Heart left ventricle (tissue), 16 donors: Measurements from ENCODE around the gene CDK6. TPM values are rescaled to one million over a fixed set of nuclear protein-coding genes. Genes with fewer than 3 reads are reported as not detected.

Source experiments
- ATAC-seq, 4 donors: fragments of 200-7000 bp; cut with Tn5 transposase; one replicate each; pipeline ENCODE4 v1.9.1; 2020 to 2022; ENCODE audit warnings: moderate library complexity in 4 of 4, mild to moderate bottlenecking in 3 of 4, moderate number of reproducible peaks in 1 of 4
- DNase-seq, 5 donors: peaks; one replicate each; pipeline ENCODE4 v3.0.0-alpha.2; 2020
- H3K27ac ChIP-seq, 12 donors: fragments of 200-600 bp; sonication (generic) in 4 of 12; one replicate each; pipeline versions ENCODE4 v1.5.0 to v1.8.0; 2016 to 2022; ENCODE audit warnings: mild to moderate bottlenecking in 2 of 12
- H3K27me3 ChIP-seq, 9 donors: fragments of 200-600 bp; sonication (generic) in 2 of 9; one replicate each; pipeline versions ENCODE4 v1.5.1 to v1.8.0; 2016 to 2022; ENCODE audit warnings: mild to moderate bottlenecking in 3 of 9
- H3K36me3 ChIP-seq, 9 donors: fragments of 200-600 bp; sonication (generic) in 2 of 9; one replicate each; pipeline versions ENCODE4 v1.5.0 to v1.8.0; 2018 to 2022; ENCODE audit warnings: mild to moderate bottlenecking in 2 of 9
- H3K4me1 ChIP-seq, 12 donors: fragments of 200-600 bp; sonication (generic) in 4 of 12; one replicate each; pipeline versions ENCODE4 v1.5.0 to v1.8.0; 2016 to 2022; ENCODE audit warnings: mild to moderate bottlenecking in 3 of 12
- H3K4me3 ChIP-seq, 12 donors: fragments of 200-600 bp; sonication (generic) in 4 of 12; one replicate each; pipeline versions ENCODE4 v1.5.0 to v1.8.0; 2017 to 2022; ENCODE audit warnings: mild to moderate bottlenecking in 9 of 12, moderate library complexity in 4 of 12
- H3K9me3 ChIP-seq, 12 donors: fragments of 200-600 bp; sonication (generic) in 4 of 12; one replicate each; pipeline versions ENCODE4 v1.5.0 to v1.8.0; 2016 to 2022; ENCODE audit warnings: mild to moderate bottlenecking in 1 of 12
- POLR2A ChIP-seq, 2 donors: fragments of 450-650 bp; IDR thresholded peaks; one replicate each; pipeline ENCODE4 v1.6.1; 2017; ENCODE audit warnings: antibody characterized with exemption in 2 of 2, mild to moderate bottlenecking in 2 of 2, moderate library complexity in 2 of 2
- WGBS, 4 donors: extraction: QIAGEN DNeasy Blood & Tissue Kit in 2 of 4; methylation state at CpG; one replicate each; pipeline versions ENCODE4 v1.1.5 to v1.1.7; 2013 to 2018; 5-methylcytosine and 5-hydroxymethylcytosine counted together
- intact Hi-C, 10 donors: fragments of 100-400 bp; cut with DNase I; formaldehyde crosslinking; loops; one replicate each; pipeline versions ENCODE4 v1.11.1 to v1.14.2; 2022
- polyA plus RNA-seq, 2 donors: library from polyadenylated mRNA; stranded (reverse); fragments of 200-250 nt; gene quantifications; one replicate each; pipeline ENCODE4 v1.2.3, GENCODE V29; 2013
- total RNA-seq, 9 donors: library from RNA; depleted of rRNA in 2 of 9; stranded (reverse); fragments of >200 nt in 2 of 9; fragmentation: NEBNext Ultra II Directional in 3 of 9; extraction: Animal tissue kit (Norgen Biotek cat#: 25700) in 3 of 9; gene quantifications; one replicate each; pipeline versions ENCODE4 v1.1.0 to v1.2.4, GENCODE V29; 2016 to 2023
- TF ChIP-seq, protein P1 (sequence below), 12 donors: fragments of 200-600 bp; sonication (generic) in 4 of 12; IDR thresholded peaks; one replicate each; pipeline versions ENCODE4 v1.5.0 to v1.8.0; 2018 to 2022; ENCODE audit warnings: antibody characterized with exemption in 12 of 12, mild to moderate bottlenecking in 5 of 12
- donor health status: ischemic (EF 13 %, LVEDD 7.1; RV severe dilation, severe dysfunction).
- donor health status: healthy with polysubstance abuse.
- donor health status: DM: no; HTN: yes; CAD: no.
- donor health status: DM: no; HTN: no; CAD: no.
- donor health status: ischemic (EF 25% LVEDD 6.9; RV normal size, moderate dysfunction).
- donor health status: ischemic (EF 25% LVEDD 5.7; RV mildly dilated, moderate dysfunction).
- donor health status: healthy.
- donor health status: DM: yes; HTN: yes; CAD: no.
- donor health status: ischemic (EF 35%, LVEDD 5.7; RV mildly dilated, moderate dysfunction).
- donor health status: nonischemic (EF 11% LVEDD 7.7; RV severe dilation, severe dysfunction).
- donor health status: DM: yes; HTN: yes; CAD: no.
- donor health status: PGD.
- donor health status: ischemic (EF 29% LVEDD 5.4; RV normal size, mild dysfunction).
- donor health status: nonischemic (EF 23%, LVEDD 6.1; RV moderate dilation, normal function).

The CDK6 gene
- total and polyA plus RNA-seq, 11 donors = 2.2 to 40.5 (median 18.7) TPM

DNA sequence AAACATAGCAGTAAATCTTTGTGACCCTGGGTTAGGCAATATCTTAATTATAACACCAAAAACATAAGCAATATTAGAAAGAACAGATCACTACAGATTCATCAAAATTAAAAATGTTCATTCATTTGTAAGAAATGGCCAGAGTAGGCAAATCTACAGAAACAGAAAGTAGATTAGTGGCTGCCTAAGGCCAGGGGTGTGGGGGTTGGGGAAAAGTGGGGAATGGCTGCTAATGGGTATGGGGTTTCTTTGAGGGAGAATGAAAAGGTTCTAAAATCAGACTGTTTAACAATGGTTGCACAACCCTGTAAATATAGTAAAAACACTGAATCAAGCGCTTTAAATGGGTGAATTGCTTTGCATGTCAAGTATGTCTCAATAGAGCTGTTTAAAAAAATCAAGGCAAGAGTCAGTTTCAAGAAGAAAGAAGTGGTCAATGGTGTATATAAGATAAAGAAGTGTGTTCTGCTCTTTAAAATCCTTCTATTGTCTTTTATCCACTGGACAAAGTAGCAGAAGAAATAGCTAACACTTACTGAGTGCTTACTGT, 42.6 kb downstream of the CDK6 start:
- intact Hi-C loops = loop anchor here in 1 of 10 donors (5.0 kb wide), 1 partner anchor 34 kb away; no protein-coding TSS in a partner anchor
- peaks cover 0 to 8% (median 3%) of the 10 kb centered on the region in 12 donors for H3K9me3 ChIP-seq
- H3K4me1 ChIP-seq = peaks cover 0 to 73% (median 39%) of the 10 kb centered on the region in 12 donors
- H3K27me3 ChIP-seq = no peaks in the 10 kb centered on the region
- no peak for ATAC-seq
- H3K4me3 ChIP-seq = no peak overlapping the region
- DNase-seq = no peak
- TF ChIP-seq, protein P1, sequence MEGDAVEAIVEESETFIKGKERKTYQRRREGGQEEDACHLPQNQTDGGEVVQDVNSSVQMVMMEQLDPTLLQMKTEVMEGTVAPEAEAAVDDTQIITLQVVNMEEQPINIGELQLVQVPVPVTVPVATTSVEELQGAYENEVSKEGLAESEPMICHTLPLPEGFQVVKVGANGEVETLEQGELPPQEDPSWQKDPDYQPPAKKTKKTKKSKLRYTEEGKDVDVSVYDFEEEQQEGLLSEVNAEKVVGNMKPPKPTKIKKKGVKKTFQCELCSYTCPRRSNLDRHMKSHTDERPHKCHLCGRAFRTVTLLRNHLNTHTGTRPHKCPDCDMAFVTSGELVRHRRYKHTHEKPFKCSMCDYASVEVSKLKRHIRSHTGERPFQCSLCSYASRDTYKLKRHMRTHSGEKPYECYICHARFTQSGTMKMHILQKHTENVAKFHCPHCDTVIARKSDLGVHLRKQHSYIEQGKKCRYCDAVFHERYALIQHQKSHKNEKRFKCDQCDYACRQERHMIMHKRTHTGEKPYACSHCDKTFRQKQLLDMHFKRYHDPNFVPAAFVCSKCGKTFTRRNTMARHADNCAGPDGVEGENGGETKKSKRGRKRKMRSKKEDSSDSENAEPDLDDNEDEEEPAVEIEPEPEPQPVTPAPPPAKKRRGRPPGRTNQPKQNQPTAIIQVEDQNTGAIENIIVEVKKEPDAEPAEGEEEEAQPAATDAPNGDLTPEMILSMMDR (IDR thresholded peaks at IDR 0.05) = no peak
- no peak for TF ChIP-seq POLR2A (IDR thresholded peaks at IDR 0.05)
- H3K27ac ChIP-seq = no peak overlapping the region
- H3K36me3 ChIP-seq = no peaks in the 10 kb centered on the region
- WGBS, 4 donors = 91 to 98% (median 94%) methylated on average over 1 of the region's 1 CpG

DNA sequence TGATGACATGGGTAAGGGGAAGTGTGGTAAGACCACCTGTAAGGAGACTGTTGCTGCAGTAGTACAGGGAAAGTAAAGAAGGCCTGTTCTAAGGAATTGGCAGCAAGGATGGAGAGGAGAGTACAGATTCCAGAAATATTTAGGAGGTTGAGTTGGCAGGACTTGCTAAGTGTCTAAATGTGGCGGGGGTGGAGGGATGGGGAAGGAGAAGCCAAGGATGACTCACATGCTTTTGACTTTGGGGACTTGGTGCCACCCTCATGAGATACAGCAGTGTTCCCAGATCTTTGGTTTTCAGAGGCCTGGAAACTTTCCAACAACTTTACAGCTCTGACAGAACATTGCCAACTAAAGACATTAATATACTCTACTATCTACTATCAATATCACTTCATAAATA, 45.4 kb downstream of the CDK6 start:
- ATAC-seq (peak in 2 of 4 donors; percentile 61 to 64), DNase-seq (peak in 1 of 5 donors; percentile 47)
- Histone ChIP-seq H3K9me3 (peaks cover 0 to 17% (median 6%) of the 10 kb centered on the region in 12 donors), H3K4me3 (no peak overlapping the region), H3K4me1 (peaks cover 0 to 50% (median 24%) of the 10 kb centered on the region in 12 donors), H3K27me3 (no peaks in the 10 kb centered on the region), H3K36me3 (no peaks in the 10 kb centered on the region), H3K27ac (peak overlapping the region in 1 of 12 donors; percentile 52)
- intact Hi-C loops = loop anchor here in 1 of 10 donors (5.0 kb wide), 1 partner anchor 36 kb away; no protein-coding TSS in a partner anchor
- TF ChIP-seq, protein P1 (IDR thresholded peaks at IDR 0.05) = no peak
- no peak for TF ChIP-seq POLR2A (IDR thresholded peaks at IDR 0.05)
- 53 to 69% (median 61%) methylated on average over 1 of the region's 1 CpG for WGBS, 4 donors

DNA sequence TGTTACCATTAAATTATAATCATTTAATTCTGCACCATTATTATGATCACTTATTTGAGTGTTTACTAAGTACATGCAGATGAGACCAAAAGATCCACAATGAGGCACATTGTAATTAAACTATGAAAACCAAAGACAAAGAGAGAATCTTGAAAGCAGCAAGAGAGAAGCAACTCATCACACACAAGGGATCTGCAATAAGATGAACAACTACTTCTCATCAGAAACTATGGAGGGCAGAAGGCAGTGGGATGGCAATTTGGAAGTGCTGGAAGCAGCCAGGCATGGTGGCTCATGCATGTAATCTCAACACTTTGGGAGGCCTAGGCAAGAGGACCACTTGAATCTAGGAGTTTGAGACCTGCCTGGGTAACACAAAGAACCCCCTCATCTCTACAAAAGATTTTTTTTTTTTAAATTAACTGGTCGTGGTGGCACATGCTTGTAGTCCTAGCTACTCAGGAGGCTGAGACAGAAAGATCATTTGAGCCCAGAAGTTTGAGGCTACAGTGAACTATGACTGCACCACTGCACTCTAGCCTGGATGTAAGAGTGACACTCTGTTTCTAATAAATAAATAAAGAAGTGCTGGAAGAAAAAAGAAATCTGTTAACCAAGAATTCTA, 47.7 kb downstream of the CDK6 start:
- no peak for TF ChIP-seq POLR2A (IDR thresholded peaks at IDR 0.05)
- TF ChIP-seq, protein P1 (IDR thresholded peaks at IDR 0.05) = no peak
- DNase-seq = no peak
- Histone ChIP-seq H3K4me1 (peaks cover 0 to 42% (median 24%) of the 10 kb centered on the region in 12 donors), H3K4me3 (no peak overlapping the region), H3K36me3 (no peaks in the 10 kb centered on the region), H3K27ac (no peak overlapping the region), H3K9me3 (peaks cover 0 to 17% (median 6%) of the 10 kb centered on the region in 12 donors), H3K27me3 (no peaks in the 10 kb centered on the region)
- intact Hi-C loops = loop anchor here in 3 of 10 donors (10.0 kb wide), 2 partner anchors 46 to 64 kb away; partner anchors contain the start of gene CDK6 (in 2 of the 3)
- no peak for ATAC-seq
- WGBS, 4 donors = 81 to 98% (median 91%) methylated on average over 1 of the region's 1 CpG

DNA sequence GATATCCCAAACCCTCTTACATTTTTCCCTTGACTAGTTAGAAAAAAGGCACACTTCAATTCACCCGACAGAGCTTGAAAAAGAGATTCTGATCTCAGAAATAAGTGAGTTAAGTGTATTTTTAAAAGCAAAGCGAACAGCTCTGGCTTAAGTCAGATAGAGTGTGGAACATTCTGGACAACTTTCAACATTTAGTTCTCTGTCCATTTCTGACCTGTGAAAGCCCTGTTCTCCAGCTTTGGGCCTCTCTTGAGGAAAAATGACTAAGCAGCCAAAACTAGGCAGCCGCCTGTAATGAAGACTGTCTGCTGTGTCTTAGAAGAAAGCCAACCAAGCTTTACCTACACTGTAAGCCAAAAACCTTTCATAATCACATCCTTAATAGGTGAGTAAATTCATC, 50.5 kb downstream of the CDK6 start:
- Histone ChIP-seq H3K36me3 (no peaks in the 10 kb centered on the region), H3K4me3 (no peak overlapping the region), H3K9me3 (peaks cover 0 to 17% (median 6%) of the 10 kb centered on the region in 12 donors), H3K4me1 (peaks cover 0 to 50% (median 32%) of the 10 kb centered on the region in 12 donors), H3K27ac (peak overlapping the region in 4 of 12 donors; percentile 1 to 48 (median 12)), H3K27me3 (no peaks in the 10 kb centered on the region)
- WGBS, 4 donors = 36 to 54% (median 45%) methylated on average over 3 of the region's 3 CpGs
- TF ChIP-seq, protein P1 (IDR thresholded peaks at IDR 0.05) = no peak
- no peak for TF ChIP-seq POLR2A (IDR thresholded peaks at IDR 0.05)
- ATAC-seq (peak in 2 of 4 donors; percentile 58 to 68), DNase-seq (no peak)
- intact Hi-C loops = loop anchor here in 3 of 10 donors (10.0 kb wide), 2 partner anchors 49 to 61 kb away; partner anchors contain the start of gene CDK6 (in 2 of the 3)
